GM12865 (cell line): ENCODE results near the gene DIS3L2.
"Not testable (repeated sequence)": the region's sequence is repeated elsewhere in the genome, so short reads cannot be mapped to it uniquely, and the experiment has no call there.

ENCODE experiments used
- DNase-seq: peaks from one replicate; pipeline ENCODE4 v3.0.0; 2010; ENCODE audit warnings: low read depth
- H3K4me3 ChIP-seq: 2 replicates; pipeline ENCODE4 v1.5.1; 2011; ENCODE audit warnings: mild to moderate bottlenecking, low read depth, low read length, control low read depth
- CTCF ChIP-seq: IDR thresholded peaks from 2 replicates; pipeline ENCODE4 v1.5.1; 2011; ENCODE audit warnings: low read length, control low read depth, low read depth, inconsistent platforms; ENCODE audit not compliant: insufficient read depth; ENCODE audit errors: missing control alignments

The DIS3L2 gene

GRCh38 chr2:232026910-232027309 lies 65.4 kb downstream of the DIS3L2 start:
- DNase-seq = peak; percentile 81
- no peak for TF ChIP-seq CTCF
- H3K4me3 ChIP-seq = no peak overlapping the region

GRCh38 chr2:232027530-232027929 lies 66.0 kb downstream of the DIS3L2 start:
- no peak overlapping the region for H3K4me3 ChIP-seq
- no peak for TF ChIP-seq CTCF
- DNase-seq = no peak

GRCh38 chr2:232028071-232028470 lies 66.6 kb downstream of the DIS3L2 start:
- TF ChIP-seq CTCF = no peak
- no peak overlapping the region for H3K4me3 ChIP-seq
- DNase-seq = no peak

- peak; percentile 17 for DNase-seq
- H3K4me3 ChIP-seq = no peak overlapping the region
- TF ChIP-seq CTCF = no peak
Observed at GRCh38 chr2:232028631-232029030, 67.1 kb downstream of the DIS3L2 start.

GRCh38 chr2:232029346-232029745 lies 67.8 kb downstream of the DIS3L2 start:
- no peak overlapping the region for H3K4me3 ChIP-seq
- DNase-seq = no peak
- no peak for TF ChIP-seq CTCF

GRCh38 chr2:232030229-232030628 lies 68.7 kb downstream of the DIS3L2 start:
- no peak for DNase-seq
- no peak overlapping the region for H3K4me3 ChIP-seq
- TF ChIP-seq CTCF = no peak

GRCh38 chr2:232035292-232035691 lies 73.8 kb downstream of the DIS3L2 start:
- not testable (repeated sequence) for DNase-seq, H3K4me3 ChIP-seq

- not testable (repeated sequence) for DNase-seq, H3K4me3 ChIP-seq
Observed at GRCh38 chr2:232036876-232037275, 75.4 kb downstream of the DIS3L2 start.
